ENCODE data around the gene NTHL1. TPM values are rescaled to one million over a fixed set of nuclear protein-coding genes. Genes with fewer than 3 reads are reported as not detected.

The NTHL1 gene
- total RNA-seq, 1 experiment from 2014 or later = 52.0 TPM

DNA sequence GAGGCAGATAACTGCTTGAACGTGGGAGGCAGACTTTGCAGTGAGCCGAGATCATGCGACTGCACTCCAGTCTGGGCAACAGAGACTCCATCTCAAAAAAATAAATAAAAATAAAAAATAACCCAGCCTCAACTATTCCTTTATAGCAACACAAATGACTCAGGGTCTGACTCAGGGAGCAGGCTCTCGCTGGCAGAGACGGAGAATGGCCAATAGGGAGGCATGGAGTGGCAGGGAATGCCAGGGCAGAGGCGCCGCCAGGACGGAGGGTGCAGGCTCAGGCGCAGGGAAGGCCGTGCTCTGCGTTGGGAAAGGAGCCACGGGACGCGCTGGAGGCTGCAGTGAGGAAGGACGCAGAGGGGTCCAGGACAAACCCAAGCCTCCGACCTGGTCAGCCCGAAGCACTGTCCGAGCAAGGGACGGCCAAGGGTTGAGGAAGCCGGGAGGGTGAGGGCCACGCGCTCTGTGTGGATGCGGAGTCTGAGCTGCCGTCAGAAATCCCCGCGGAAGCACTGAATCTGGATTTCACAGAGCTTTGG, 47.8 kb upstream of the NTHL1 start:
- Histone ChIP-seq H3T11ph (ENCODE audit: low read length) (no peak overlapping the region), H2AK5ac (ENCODE audit: insufficient read length, low read length) (no peak overlapping the region), H3K79me2 (ENCODE audit: insufficient read depth, low read length) (no peaks in the 10 kb centered on the region), H4K91ac (ENCODE audit: insufficient read length, low read depth, low read length) (no peak overlapping the region), H3K27me3 (ENCODE audit: insufficient read depth, low read length) (no peaks in the 10 kb centered on the region), H3K27ac (ENCODE audit: insufficient read length, low read depth, low read length) (no peak overlapping the region), H3K4me1 (ENCODE audit: insufficient read depth, low read length) (no peaks in the 10 kb centered on the region), H4K8ac (replicated peaks; ENCODE audit: insufficient read length, low read depth, low read length) (no peak overlapping the region), H3K18ac (ENCODE audit: insufficient read length, low read depth, low read length) (no peak overlapping the region), H2BK120ac (ENCODE audit: low read depth, low read length, poor library complexity, severe bottlenecking) (no peak overlapping the region), H2BK12ac (ENCODE audit: insufficient read length, low read depth, low read length) (no peak overlapping the region), H2BK5ac (ENCODE audit: insufficient read length, low read length) (no peak overlapping the region), H3K14ac (ENCODE audit: insufficient read depth, low read length) (no peak overlapping the region), H2BK20ac (ENCODE audit: low read depth, low read length, poor library complexity, severe bottlenecking) (no peak overlapping the region), H3K79me1 (ENCODE audit: insufficient read depth, low read depth, low read length, poor library complexity, severe bottlenecking) (no peaks in the 10 kb centered on the region), H3K9ac (ENCODE audit: extremely low read depth, insufficient read length, low read length) (no peak overlapping the region), H2BK15ac (ENCODE audit: low read depth, low read length) (no peak overlapping the region), H2AFZ (ENCODE audit: low read length) (no peak overlapping the region), H4K20me1 (ENCODE audit: control insufficient read depth, insufficient read depth, insufficient read length) (no peaks in the 10 kb centered on the region), H3K4me2 (ENCODE audit: insufficient read depth, insufficient read length, low read length) (no peak overlapping the region), H3K23ac (ENCODE audit: insufficient read length, low read depth, low read length) (no peak overlapping the region), H3K9me3 (ENCODE audit: control insufficient read depth, low read depth, low read length) (no peaks in the 10 kb centered on the region), H4K5ac (ENCODE audit: insufficient read length, low read depth, low read length) (no peak overlapping the region), H3K4ac (ENCODE audit: low read depth, low read length) (no peak overlapping the region), H3K56ac (ENCODE audit: insufficient read length, low read depth, low read length) (no peak overlapping the region), H3K23me2 (ENCODE audit: insufficient read length, low read depth, low read length, poor library complexity, severe bottlenecking) (no peaks in the 10 kb centered on the region)
- H3K9me3 Mint-ChIP-seq = no peaks in the 10 kb centered on the region
- no peak overlapping the region for H3K4me3 Mint-ChIP-seq
- H3K4me1 Mint-ChIP-seq = no peaks in the 10 kb centered on the region
- no peak for DNase-seq
- H3K36me3 Mint-ChIP-seq (ENCODE audit: insufficient read depth in 1 of 3, low read depth in 3 of 3) = peaks cover 0 to 18% (median 13%) of the 10 kb centered on the region in 3 experiments; a peak in 6 of 7 replicates
- no CpG with 5 or more reads among the region's 26 CpGs for WGBS (ENCODE audit: extremely low coverage, insufficient read length, low lambda C conversion rate)
- no peaks in the 10 kb centered on the region for H3K27me3 Mint-ChIP-seq (ENCODE audit: low read depth)
- TF ChIP-seq, protein P1, sequence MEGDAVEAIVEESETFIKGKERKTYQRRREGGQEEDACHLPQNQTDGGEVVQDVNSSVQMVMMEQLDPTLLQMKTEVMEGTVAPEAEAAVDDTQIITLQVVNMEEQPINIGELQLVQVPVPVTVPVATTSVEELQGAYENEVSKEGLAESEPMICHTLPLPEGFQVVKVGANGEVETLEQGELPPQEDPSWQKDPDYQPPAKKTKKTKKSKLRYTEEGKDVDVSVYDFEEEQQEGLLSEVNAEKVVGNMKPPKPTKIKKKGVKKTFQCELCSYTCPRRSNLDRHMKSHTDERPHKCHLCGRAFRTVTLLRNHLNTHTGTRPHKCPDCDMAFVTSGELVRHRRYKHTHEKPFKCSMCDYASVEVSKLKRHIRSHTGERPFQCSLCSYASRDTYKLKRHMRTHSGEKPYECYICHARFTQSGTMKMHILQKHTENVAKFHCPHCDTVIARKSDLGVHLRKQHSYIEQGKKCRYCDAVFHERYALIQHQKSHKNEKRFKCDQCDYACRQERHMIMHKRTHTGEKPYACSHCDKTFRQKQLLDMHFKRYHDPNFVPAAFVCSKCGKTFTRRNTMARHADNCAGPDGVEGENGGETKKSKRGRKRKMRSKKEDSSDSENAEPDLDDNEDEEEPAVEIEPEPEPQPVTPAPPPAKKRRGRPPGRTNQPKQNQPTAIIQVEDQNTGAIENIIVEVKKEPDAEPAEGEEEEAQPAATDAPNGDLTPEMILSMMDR (conservative IDR thresholded peaks at IDR 0.05) = no peak
- no peak overlapping the region for H3K27ac Mint-ChIP-seq
